Measurements from ENCODE around the gene P2RY8.
"Not testable (repeated sequence)": the region's sequence is repeated elsewhere in the genome, so short reads cannot be mapped to it uniquely, and the experiment has no call there.

P2RY8 gene

GRCh38 chrX:1537031-1537715, at the start of gene P2RY8:
Gene P2RY8 (minus strand): TSS chrX:1537185. CDS start chrX:1466558, 70,627 bp downstream.
- no peak for DNase-seq

GRCh38 chrX:1584237-1585011, 47.4 kb upstream of the P2RY8 start:
- no peak for DNase-seq

- DNase-seq: no peak
Observed at GRCh38 chrX:1582686-1583437, 45.9 kb upstream of the P2RY8 start.

GRCh38 chrX:1581132-1581531, 44.1 kb upstream of the P2RY8 start:
- no peak for DNase-seq

DNA sequence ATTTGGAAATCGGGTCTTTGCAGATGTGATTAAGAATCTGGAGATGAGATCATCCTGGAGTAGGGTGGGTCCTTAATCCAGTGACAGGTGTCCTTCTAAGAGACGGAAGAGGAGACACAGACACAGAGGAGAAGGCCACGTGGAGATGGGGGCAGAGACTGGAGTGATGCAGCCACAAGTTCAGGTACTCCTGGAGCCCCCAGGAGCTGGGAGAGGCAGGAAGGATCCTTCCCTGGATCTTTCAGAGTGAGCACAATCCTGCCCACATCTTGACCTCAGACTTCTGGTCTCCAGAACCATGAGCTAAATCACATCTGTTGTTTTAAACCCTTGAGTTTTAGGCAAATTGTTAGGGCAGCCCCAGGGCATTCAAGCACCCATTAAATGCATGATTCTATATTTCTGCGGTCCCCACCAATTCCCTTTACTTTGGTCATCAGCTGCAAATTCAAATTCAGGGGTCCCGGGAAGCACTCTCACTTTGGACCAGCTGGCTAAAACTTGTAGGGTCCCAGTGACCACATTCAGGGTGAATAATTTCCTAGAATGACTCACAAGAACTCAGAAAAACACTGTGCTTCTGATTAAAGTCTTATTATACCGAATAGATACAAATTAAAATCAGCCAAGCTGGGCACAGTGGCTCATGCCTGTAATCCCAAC, 41.7 kb upstream of the P2RY8 start:
- DNase-seq: no peak

DNA sequence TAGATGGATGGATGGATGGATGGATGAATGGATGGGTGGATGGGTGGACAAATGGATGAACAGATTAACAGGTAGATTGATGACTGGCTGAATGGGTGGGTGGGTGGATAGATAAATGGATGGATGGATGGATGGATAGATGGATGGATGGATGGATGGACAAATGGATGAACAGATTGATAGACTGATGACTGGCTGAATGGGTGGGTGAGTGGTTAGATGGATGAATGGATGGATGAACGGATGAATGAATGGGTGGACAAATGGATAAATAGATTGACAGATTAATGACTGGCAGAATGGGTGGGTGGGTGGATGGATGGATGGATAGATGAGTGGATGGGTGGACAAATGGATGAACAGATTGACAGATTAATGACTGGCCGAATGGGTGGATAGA, 40.9 kb upstream of the P2RY8 start:
- no peak for DNase-seq

DNA sequence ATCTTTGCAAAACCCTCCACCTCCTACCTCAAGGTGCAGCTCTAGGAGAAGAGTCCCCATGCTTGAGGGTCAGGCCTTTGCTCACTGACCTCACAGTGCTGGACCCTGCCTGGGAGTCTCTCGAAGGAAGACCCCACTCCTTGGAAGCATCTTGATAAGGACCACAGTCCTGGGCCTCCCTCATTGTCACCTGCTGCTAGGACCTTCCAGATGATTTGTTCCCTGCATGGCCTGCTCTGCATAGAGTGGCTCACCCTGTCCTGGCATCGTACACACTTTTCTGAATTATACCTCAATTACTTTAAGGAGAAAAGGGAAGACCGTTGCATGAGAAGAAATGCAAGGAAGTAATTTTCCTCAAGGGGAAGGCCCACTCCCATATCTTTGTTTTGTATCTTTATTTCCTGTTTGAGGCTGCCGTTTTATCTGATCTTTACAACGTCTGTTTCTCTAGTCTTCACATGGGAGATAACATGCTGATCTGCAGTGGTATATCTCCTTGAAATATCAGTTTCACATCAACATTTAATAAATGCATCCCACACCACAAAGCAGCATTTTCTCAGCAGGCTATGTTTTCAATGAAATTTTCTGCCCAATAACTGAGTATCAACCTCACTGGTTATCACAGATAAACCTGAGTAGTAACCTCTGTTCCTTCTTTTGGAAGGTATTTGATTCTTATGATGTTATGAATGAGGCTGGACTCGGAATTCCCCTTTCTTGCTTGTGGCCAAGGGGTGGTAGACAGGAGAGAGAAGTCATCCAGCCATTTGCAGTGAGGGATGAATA, 39.4 kb upstream of the P2RY8 start:
- no peak for DNase-seq

DNA sequence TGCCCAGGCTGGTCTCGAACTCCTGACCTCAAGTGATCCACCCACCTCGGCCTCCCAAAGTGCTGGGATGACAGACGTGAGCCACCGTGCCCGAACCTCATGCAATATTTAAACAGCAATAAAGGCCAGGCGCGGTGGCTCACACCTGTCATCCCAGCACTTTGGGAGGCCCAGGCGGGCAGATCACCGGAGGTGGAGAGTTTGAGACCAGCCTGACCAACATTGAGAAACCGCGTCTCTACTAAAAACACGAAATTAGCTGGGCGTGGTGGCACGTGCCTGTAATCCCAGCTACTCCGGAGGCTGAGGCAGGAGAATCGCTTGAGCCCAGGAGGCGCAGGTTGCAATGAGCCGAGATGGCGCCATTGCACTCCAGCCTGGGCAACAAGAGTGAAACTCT, 37.2 kb upstream of the P2RY8 start:
- DNase-seq: not testable (repeated sequence)

- DNase-seq: no peak
Observed at GRCh38 chrX:1564750-1565683, 28.0 kb upstream of the P2RY8 start.

DNA sequence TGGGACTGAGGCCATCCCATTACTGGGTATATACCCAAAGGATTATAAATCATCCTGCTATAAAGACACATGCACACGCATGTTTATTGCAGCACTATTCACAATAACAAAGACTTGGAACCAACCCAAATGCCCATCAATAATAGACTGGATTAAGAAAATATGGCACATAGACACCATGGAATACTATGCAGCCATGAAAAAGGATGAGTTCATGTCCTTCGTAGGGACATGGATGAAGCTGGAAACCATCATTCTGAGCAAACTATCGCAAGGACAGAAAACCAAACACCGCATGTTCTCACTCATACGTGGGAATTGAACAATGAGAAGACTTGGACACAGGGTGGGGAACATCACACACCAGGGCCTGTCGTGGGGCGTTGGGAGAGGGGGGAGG, 27.1 kb upstream of the P2RY8 start:
- not testable (repeated sequence) for DNase-seq

- DNase-seq: no peak
Observed at GRCh38 chrX:1561164-1561563, 24.2 kb upstream of the P2RY8 start.

GRCh38 chrX:1558761-1559468, 21.9 kb upstream of the P2RY8 start:
- no peak for DNase-seq

DNA sequence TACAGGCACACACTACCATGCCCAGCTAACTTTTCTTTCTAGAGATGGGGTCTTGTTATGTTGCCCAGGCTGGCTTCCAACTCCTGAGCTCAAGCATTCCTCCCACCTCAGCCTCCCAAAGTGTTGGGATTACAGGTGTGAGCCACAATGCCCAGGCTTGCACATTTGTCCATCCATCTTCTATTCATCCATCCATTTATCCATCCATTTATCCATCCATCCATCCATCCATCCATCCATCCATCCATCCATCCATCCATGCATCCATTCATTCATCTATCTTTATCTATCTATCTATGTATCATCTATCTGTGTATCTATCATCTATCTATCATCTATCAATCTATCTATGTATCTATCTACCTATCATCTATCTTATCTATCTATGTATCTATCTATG, 20.5 kb upstream of the P2RY8 start:
- not testable (repeated sequence) for DNase-seq

DNA sequence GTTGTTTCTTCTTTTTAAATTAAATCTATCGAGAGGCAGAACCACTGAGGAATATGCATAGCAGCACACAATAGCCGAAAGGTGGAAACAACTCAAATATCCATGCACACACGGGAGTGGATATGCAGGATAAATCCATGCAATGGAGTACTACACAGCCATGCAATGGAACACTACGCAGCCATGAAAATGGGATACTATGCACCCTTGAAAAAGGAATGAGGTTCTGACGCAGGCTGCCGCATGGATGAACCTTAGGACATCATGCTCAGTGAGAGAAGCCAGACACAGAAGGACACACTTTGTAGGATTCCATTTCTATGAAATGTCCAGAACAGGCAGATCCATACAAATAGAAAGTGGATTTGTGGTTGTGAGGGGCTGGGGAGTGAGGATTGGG, 18.4 kb upstream of the P2RY8 start:
- no peak for DNase-seq

DNA sequence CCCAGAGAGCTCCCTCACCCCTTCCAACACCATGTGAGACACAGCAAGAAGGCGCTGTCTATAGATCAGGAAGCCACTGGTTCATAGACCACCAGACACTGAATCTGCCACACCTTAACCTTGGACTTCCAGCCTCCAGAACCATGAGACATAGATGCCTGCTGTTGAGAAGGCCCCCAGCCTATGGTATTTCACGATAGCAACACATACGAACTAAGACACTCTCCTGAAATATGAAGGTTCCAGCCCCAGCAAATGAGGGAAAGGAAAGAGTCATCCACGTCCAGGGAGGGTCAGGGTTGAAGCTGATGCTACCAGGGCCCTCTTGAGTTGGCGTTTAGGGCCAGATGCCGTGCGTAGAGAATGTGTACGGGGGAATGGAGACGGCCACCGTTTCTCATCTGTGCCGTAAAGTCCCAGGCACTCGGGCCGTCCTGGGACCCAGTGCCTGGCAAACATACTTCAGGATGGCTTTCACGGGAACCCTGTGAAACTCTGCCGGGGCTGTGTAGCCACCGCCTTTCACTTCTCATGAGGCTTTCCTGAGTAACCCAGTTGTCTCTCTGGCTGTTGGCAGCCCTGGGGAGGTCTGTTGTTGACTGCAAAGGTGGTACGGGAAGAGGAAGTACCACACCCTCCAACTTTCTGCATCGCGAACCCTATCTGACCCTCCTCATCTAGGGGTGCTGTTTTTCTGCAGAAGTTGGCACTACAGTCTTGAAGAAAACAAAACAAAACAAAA, 17.7 kb upstream of the P2RY8 start:
- DNase-seq: no peak

GRCh38 chrX:1551959-1552546, 15.1 kb upstream of the P2RY8 start:
- no peak for DNase-seq

DNA sequence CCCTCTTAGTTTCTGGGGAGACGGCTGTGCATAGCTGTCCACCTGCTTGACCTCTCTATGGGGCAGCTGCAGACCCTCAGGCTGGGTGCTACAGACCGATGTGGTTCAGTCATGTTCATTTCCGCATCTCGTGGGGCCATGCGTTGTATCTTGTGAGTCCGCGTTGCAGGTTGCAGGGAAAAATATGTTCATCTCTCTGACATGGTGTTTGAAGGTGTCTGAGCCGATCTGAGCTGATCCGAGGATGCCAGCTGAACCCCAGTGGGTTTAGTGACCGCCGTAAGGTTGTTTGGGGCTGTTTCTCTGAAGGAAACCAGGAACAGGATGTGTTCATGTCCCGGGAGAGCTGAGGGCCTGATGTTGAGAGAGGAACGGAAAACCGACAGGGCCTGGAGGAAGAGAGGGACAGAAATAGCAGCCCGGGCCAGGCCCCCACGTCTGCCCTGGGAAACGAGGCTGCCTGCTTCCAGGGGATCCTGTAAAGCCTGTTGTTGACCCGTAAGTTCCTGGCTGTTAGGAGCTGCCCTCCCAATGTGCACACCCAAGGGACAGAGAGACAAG, 9.8 kb upstream of the P2RY8 start:
- no peak for DNase-seq

GRCh38 chrX:1545776-1546408, 8.9 kb upstream of the P2RY8 start:
- no peak for DNase-seq
